Limb (tissue), 2 donors: ENCODE measurements around the gene APH1B.
A peak's percentile ranks its signal among the peaks of the same experiment; 100 is the strongest.
"Not testable (repeated sequence)": the region's sequence is repeated elsewhere in the genome, so short reads cannot be mapped to it uniquely, and the experiment has no call there.

Source experiments
- DNase-seq, 2 donors: peaks; one replicate each; pipeline ENCODE4 v3.0.0-alpha.2; 2016; ENCODE audit errors: extremely low spot score in 2 of 2

The APH1B gene

DNA sequence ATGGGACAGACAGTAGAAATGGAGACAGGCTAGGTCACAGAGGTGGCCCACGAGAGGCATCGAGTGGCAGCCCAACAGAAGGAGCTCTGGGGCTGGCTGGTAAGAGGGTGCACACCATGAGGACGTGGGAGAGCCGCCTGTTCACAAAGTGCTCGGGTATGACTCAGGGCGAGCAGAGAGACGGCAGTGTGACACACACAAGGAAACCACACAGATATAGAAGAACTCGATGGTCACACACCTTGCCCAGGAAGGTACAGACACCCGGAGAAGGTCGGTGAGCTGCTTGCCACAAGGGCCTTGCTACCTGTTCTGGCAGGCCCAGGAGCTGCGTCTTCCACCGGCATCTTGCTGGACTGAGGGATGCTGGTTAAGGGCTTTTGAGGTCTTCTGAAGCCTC lies 54.1 kb downstream of the APH1B start:
- DNase-seq, result no peak

DNA sequence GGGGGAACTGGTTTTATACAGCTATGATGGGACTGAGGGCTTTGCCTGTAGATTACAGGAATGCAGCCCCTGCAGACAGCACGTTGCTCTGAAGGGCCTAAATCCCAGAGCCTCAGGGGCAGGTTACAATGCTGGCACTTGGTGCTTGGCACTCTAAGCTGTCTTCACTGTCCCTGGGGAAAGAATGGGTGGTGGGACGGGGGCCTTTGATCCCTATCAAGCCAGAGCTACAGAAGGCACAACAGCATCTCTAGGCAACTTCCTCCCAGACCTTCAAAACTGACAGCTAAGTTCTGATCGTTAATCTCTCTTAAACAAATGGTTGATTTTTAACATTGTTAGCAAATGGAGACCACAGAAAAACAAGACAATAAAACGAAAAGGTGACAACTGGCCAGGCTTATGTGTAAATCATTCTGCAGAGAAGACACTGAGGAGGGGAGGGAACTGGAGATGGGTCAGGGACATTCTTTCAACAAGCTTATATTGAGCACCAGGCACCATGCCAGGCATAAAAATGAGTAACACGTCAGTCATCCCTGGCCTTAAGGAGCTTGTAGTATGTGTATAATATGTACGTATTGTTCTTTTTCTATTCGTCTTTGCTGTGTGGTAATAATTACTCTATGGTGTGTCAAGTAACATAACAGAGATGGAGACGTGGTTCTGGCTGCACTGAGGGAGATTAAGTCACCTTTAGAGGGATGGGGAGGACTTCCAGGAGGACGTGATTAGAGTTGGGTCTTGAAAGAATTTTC lies 55.1 kb downstream of the APH1B start:
- no peak for DNase-seq

DNA sequence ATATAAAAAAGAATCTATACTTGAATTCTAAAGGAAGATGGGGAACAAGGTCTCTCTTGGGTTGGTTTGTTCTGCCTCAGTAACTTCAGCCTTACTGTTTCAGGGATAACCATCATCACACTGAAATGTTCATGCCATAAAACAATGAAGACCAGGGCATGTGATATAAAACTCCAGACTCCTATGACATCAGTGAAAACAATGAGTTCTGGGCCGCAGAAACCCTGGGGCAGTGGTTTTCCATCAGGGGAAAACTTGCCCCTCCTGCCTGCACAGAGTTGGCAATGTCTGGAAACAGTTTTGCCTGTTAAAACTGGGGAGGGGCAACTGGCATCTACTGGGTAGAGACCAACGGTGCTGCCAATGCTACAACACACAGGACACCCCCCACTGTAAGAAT lies 57.4 kb downstream of the APH1B start:
- DNase-seq, result no peak

DNA sequence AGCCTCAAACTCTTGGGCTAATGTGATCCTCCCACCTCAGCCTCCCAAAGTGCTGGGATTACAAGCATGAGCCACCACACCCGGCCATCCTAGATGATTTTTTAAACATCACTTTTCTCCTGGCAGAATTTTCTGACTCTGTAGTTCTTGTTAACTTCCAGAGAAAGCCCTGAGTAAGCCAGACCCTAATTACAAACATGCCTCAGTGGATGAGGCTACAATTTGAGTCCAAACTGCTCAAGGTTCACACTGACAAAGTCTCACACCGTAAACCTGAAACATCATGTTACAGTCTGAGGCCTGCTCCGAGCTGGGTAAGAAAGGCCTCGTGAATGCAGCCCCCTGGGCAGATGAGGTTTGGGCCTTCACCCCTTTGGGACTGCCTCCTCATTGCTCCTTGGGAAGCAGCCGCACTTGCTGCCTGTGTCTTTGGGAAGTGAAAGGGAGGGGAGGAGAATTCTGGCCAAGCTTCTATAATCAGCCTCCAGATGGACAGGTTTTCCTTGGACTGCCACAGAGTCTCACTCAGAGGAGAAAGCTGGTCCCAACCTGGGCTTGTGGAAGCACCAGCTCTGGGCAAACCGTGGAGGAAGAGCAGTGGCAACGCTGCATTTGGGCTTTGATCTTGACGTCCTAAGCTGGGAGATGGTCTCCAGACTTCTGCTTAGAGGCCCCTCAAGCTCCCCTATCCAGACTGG lies 58.3 kb downstream of the APH1B start:
- DNase-seq, result no peak

DNA sequence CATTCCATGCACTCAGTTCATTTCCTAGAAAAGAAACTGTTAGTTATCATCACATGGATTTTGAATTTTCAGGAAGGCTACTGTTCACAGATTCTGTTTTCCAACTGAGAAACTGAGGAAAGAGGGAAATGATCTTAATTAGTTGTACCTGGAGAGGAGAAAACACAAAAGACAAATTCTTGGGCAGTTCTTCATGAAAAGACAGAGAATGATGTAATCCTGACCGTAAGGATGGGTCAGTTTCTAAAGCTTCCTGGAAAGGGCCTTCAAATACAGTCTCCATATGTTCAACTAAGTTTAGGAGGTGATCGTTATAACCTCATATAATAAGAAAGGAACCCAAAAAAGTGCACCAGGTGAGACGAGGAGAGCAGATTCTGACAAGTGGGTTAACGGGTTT lies 59.6 kb downstream of the APH1B start:
- DNase-seq, result no peak

DNA sequence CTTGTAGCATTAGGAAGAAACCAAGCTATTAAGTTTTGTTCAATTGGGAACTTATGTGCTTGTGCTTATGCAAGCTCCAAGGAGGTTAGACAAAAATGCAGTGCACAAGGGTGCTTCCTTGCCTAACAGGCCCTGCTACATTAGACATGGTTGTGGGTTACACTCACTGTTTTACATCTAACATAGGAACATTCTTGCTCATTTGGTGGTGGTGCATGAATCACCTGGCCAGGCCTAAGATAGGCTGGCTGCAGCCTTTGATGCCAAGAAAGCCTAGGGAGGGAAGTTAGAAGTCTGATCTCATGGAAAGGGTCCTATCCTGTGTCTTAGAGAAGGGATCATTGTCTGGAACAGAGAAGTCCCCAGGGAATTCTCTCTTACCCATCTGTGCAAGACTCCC lies 60.8 kb downstream of the APH1B start:
- no peak for DNase-seq

DNA sequence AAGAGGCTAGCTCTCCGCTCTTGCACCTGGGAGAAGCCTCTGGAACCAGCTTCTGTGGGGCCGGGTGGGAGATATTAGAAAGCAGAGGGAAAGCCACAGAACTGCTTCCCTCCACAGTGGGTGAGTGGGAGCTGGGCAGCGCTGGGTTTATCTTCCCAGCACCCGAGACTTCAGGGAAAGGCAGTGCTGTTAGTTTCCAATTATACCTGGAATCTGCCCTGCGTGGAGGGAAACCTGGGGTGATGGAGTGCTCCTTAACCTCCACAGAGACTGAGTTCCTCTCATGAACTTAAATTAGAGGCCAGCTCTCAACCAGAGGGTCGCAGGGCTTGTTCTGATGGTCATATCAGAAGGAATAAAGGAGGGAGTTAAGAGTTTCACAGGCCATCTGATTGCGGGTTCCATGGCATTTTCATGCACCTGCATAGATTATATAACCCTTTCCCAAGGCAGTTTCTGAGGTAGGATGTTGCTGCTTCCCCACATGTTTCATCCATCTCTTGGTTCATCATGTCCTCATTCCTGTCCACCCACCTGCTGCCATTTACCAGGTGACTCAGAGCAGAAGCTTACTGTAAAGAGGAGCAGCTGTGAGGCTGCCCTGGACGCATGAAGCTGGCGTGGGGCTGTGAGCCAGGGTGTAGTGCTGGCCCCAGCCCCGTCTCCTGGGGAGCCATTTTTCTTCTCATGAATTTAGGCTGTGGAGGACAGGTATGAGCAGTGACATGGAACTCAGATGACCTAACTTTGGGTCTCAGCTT lies 61.8 kb downstream of the APH1B start:
- DNase-seq, result no peak

DNA sequence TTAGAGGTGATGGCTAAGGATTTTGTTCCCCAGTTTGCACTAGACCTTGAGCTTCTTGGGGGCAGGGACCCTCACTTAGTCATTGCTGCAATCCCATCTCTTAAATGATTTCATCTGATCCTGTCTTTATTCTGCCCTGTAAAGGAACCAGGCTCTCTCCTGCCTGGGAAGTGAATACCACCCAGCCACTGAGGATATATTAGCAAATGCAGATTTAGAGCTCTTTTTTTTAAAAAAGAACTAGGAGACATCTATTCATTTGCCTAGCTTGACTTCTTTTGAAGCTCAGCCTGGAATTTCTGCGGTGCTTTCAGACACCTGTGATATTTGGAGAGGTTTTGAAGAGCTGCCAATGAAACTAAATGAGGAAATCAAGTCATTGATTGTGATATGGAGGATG lies 62.4 kb downstream of the APH1B start:
- DNase-seq, result no peak

DNA sequence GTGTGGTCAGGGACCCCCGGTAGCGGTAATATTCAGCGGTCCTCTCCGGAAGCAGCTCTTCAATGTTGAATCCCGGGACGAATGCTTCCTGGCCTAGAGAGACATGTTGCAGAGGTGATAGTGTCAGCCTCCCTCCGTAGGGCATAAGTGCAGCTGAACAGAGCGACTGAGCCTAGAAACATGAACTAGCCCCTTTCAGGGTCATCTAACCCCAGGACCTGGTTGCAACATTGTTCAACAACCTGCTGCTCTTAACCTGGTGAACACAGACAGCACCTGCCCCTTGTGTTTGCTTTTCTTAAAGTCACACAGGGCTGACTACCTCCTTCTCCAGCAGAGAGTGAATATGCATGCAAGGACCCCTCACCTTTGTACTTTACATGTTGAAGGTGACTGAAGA lies 62.9 kb downstream of the APH1B start:
- DNase-seq, result no peak

DNA sequence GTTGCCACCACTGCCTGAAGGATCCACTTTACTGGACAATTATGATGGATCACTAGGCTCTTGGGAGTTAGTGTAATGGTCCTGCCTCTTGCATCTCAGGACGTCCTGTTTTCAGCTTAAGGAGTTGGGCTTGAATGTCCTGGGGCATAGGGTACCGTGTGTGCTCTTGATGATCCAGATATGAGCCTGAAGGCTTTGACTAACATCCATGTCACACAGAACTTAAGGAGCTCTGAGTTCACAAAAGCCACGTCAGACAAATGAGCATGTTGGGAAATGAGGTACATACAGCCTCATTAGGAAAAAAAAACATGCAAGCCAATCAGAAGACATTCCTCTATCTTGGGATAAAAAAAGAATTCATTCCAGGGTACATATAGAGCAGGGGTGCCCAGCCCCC lies 63.5 kb downstream of the APH1B start:
- DNase-seq, result no peak

DNA sequence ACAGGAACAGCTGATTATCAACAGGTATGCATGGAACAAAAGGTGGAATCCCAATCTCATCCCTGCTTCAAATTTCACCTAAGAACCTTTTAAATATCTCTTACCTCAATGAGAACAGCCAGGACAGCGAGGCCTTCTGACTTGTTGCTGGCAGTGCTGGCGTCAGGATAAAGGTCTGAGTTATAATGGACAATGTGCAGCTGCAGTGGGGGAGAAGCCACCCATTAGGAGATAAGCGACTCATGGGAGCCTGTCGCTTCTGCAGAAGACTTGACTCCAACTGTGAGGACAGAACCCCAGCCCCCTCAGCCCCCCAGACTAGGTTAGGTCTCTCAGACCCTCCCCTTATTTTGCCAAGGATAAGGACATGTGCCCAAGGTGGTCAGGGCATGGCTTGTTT lies 64.5 kb downstream of the APH1B start:
- no peak for DNase-seq

DNA sequence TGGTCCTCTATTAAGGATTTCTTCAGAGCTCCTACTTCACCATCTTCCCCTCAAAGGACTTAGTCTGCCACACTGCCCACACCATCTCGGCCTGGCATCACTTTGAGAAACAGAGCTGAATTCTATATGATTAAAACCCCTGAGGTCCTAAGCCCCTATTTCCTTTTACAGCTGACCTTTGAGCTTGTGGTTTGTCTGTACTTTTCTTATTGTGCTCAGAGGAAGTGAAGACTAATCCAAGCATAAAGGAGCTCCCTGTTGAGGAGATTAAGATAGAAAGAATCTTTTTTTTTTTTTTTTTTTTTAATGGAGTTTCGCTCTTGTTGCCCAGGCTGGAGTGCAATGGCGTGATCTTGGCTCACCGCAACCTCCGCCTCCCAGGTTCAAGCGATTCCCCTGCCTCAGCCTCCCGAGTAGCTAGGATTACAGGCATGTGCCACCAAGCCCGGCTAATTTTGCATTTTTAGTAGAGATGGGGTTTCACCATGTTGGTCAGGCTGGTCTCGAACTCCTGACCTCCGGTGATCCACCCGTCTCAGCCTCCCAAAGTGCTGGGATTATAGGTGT lies 65.7 kb downstream of the APH1B start:
- DNase-seq, result not testable (repeated sequence)

DNA sequence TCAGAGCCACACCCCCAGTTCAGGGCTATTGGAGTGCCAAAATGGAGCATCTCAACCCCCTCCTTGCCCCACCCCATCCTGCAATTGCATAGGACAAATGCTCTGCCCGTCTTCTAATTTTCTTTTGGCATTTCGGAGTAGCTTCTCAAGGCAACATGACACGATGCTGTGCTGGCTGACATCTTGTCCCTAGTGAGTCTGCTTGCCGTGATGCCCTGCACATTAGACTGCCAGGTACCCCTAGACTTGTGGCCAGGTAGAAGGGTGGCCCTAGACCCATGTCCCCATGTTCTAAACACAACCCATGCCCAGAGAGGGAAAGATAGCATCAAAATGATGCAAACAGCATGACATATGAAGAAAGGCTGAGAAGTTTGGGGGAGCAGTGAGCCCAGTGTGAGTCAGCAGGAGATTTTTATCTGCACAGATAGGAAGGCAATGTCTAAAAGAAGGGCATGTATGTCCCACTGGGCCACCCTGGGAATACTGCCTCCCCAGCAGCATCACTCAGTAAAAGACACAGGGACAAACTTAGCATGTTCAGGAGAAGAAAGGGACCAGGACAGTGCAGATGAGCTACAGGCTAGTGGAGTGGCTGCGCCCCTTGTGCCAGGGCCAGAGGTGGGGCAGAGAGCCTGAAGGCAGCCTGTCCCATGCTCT lies 67.5 kb downstream of the APH1B start:
- no peak for DNase-seq

DNA sequence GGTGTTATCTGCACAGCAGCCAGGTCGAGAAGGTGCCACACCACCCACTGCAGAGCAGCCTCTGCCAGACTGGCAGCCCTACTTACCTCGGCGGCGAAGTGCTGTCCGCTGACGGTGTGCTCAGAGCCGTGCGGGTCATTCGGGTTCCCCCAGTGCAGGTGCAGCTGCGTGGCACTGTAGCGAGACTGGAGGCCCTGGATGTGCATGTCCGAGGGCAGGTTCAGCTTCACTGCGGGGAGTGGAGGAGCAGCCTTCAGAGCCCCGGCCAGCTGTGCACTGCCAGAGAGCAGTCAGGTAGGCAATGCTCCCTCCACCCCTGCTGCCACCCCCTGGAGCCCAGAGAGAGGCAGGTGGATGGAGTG lies 68.0 kb downstream of the APH1B start:
- no peak for DNase-seq

DNA sequence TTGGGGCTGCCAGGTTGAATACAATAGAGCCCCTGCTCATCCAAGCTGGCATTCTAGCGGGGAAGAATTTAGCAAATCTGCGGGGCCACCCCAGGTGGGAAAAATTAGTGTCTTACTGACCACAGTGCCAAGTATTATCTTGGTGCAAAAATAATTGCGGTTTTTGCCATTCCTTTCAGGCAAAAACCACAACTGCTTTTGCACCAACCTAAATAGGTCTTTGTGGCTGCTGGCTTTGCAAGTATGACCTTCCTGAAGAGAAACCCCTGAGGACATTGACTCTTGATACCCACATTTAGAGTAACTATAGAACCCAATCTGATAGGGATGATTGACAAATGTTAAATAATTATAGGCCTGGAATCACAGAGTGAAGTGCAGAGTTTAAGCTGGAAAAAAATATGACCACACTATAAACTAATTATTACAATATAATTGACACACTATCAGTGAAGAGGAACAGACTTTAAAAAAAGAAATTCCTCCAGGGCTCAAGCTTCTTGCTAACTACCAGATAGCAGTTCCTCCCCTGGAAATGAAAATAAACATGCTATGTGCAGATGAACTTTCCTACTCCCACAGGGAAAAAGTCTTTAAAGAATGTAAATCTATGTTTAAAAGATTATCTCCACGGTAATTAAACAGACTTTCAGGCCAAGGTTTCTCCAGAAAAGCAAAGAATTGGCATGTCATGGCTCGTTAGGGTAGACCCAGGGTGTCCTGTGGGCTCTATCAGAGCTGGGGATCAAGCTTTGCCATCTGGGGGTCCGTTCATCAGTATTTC lies 69.9 kb downstream of the APH1B start:
- DNase-seq, result no peak

DNA sequence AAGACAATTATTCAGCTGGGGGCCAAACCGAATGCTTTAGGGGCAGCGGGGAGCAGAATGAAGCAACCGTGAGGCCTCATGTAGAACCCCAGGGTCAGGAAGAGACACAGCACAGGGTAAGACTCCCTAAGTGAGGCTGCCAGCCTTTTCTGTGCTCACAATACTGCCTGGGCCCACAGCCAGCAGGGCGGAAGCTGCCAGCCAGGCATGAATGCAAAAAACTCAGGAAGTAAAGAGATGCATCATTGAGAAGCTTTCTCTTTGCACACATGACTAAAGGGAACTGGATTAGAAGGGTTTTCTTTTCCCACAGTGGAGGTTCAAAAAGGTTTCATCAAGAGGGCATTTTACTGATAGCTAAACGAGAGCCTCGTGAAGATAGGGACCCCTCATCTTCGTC lies 71.0 kb downstream of the APH1B start:
- DNase-seq, result peak in 1 of 2 donors; percentile 64

DNA sequence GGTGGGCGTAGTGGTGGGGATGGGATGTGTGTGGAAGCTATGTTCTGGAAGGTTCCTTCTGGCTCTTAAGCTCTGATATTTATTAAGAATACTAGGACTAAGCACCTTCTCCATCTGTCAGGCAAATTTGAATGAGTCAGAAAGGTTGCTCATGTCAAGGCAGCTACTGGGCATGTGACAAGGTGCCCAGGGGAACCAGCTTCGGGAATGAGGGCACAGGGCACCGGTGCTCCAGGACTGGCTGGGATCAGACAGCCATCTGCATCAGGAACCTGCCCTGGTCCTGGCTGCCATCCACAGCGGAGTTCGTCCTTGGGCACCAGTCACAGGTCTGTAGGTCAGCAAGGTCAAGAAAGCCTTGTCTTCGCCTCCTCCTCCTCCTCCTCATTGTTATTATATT lies 71.8 kb downstream of the APH1B start:
- no peak for DNase-seq

DNA sequence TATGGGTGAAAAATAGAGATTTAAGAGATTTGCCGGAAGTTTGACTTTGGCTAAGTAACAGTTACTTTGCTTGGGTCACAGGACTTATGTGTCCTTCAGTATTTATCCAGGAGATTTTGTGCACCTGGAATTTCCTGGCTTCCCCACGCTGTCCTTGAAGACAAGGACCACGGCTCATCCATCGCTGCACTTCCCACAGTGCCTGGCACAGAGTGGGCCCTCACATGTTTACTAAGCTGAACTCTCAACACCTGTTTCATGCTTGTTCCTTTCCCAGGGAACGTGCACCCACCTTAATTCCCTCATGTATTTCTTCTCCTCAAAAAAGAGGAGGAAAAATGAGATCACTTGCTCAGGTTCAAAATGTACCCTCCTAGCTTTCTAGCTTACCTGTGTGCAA lies 72.2 kb downstream of the APH1B start:
- no peak for DNase-seq

DNA sequence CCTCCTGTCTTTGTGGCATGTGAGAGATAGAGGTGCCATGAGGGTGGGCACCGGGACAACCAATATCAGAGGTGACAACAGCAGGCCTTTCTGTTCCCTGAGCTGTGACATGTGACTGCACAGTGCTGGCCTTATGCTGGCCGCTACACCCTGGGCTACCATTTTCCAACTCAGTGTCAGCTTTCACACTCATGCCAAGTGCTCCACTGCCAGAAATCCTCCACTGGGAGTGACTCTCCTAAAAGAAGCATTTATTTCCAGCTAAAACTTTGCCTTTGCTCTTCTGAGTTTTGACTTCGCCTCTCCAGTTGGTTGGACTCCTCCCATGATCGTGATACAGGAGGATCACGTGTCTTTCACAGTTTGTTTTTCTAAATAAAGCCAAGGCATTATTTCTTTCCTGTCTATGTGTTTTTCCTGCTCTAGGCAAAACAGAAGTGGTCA lies 72.8 kb downstream of the APH1B start:
- peak in 1 of 2 donors; percentile 40 for DNase-seq

DNA sequence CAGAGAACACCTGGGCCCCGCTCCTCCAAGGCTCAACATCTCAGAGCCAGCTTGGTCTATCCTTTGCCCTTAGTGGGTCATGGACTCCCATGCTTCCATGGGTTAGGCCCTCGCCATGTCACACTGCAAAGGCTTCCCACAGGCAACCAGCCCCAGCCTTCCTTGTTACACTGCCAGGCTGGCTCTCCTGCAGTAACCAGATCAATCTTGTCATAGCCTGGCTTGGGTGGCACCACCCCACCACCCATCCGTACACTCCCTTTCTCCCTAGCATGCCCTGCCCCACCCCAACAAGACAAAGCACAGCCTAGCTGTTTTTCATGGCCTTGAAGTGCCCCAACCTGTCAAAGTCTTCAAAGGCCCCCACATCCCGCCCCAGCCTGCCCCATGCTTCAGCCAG lies 73.8 kb downstream of the APH1B start:
- DNase-seq, result no peak

DNA sequence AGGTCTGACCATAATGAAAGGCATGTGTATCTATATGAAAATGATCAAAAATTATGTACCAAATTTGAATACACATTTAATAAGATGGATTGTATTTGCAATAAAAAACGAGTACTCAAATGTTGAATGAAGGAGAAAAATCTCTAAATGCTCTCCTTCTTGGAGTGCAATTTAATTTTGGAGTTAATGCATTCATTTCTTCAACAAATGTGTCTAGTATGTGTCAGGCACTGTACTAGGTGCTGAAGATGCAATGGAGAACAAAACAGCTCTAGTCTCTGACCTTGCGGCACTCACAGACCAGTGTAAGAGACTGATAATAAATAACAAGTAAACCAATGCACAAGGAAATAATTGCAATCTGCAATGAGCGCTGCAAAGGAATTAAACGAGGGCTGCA lies 75.4 kb downstream of the APH1B start:
- DNase-seq, result no peak
